HFF-Myc (cell line): ENCODE data around the gene TBCD.

Experiments
- DNase-seq: peaks from one replicate; pipeline ENCODE4 v3.0.0-alpha.2; 2011; ENCODE audit warnings: low read depth; ENCODE audit errors: extremely low read depth
- H3K4me3 ChIP-seq: replicated peaks from 2 replicates; pipeline ENCODE4 v1.5.1; 2011; ENCODE audit warnings: low read depth, mild to moderate bottlenecking, control low read depth, low read length
- TF ChIP-seq, protein P1 (sequence below): IDR thresholded peaks from 2 replicates; pipeline ENCODE4 v1.5.1; 2012; ENCODE audit warnings: mild to moderate bottlenecking, low read depth, low read length, control low read depth; ENCODE audit errors: missing control alignments

TBCD gene

GRCh38 chr17:82751571-82752370, at the start of gene TBCD:
TSS of gene TBCD (plus strand) at chr17:82752065. CDS start at chr17:82752194, 129 bp downstream.
- peak; percentile 56 for DNase-seq
- peak within 1 kb of the TSS; percentile 85 for H3K4me3 ChIP-seq
- TF ChIP-seq, protein P1, sequence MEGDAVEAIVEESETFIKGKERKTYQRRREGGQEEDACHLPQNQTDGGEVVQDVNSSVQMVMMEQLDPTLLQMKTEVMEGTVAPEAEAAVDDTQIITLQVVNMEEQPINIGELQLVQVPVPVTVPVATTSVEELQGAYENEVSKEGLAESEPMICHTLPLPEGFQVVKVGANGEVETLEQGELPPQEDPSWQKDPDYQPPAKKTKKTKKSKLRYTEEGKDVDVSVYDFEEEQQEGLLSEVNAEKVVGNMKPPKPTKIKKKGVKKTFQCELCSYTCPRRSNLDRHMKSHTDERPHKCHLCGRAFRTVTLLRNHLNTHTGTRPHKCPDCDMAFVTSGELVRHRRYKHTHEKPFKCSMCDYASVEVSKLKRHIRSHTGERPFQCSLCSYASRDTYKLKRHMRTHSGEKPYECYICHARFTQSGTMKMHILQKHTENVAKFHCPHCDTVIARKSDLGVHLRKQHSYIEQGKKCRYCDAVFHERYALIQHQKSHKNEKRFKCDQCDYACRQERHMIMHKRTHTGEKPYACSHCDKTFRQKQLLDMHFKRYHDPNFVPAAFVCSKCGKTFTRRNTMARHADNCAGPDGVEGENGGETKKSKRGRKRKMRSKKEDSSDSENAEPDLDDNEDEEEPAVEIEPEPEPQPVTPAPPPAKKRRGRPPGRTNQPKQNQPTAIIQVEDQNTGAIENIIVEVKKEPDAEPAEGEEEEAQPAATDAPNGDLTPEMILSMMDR: no peak

GRCh38 chr17:82702231-82702927, 49.5 kb upstream of the TBCD start:
- TF ChIP-seq, protein P1: no peak
- H3K4me3 ChIP-seq: no peak overlapping the region
- no peak for DNase-seq

DNA sequence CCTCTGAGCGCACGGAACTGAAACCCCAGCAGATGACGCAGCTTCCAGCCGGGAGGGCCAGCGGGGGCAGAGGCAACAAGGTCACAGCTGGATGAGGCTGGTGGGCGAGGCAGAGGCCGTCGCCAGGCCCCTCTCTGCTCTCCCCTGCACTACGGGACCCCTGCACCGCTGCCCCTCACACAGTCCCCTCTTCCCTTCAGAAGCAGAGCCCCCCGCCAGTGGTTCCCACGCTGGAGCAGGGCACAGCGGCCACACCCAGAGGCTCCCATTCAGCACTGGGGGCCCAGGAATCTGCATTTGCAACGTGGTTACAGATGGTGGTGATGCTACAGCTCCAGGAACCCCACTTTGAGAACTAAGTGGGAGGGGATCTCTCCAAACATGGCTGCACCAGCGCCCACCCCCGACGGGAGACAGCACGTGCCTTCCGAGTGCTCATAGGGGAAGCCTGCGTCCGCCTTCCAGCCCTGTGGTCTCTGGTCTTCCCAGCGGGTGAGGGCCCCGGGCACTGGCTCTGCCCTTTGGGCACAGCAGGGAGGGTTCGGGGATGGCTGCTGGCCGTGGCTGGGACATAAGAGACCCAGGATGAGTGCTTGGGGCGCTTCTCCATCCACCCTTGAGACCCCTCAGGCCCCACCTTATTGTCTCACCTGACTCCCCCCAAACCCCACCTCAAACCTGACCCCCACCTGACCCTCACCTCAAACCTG, 48.7 kb upstream of the TBCD start:
- H3K4me3 ChIP-seq: no peak overlapping the region
- TF ChIP-seq, protein P1: no peak
- no peak for DNase-seq

DNA sequence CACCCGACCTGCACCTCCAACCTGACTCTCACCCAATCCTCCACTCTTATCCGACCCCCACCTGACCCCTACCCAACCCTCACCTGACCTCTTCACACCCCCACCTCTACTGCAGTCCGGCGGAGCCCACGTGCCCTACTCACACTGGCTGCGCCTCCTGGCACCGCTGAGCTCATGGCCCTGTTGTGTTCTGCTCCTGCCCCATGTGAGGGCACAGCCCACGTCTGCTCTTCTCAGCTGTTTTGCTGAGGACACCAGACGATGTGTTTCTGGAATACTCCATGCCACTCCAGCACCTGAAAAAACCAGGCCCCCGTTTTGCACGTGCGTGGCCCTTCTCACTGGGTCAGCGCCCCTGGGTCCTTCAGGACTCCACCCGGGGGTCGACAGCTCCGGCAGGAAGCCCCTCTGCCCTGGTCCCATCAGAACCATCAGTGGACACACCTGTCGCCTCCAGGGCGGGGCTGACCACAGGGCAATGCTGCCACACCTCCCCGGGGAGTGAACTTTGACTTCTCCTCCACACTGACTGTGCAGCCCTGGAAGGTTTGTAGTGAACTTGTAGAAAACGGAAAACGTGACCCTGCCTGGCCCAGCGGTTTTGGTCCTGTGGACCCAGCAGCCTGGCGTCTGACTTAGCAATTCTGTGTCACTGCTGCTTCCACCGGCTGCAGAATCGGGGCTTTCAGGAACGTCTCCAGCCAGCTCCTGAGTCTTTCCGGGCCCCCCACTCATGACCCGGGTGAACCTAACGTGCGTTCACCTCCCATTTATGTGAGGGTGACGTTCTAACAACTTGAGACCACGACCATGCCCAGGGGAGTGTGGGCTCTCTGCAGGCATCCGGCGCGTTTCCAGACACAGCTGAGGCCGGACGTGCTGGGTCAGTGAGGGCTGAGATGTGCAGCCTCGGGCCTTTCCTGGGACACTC, 47.7 kb upstream of the TBCD start:
- TF ChIP-seq, protein P1: no peak
- no peak overlapping the region for H3K4me3 ChIP-seq
- DNase-seq: no peak

- TF ChIP-seq, protein P1: no peak
- no peak for DNase-seq
- no peak overlapping the region for H3K4me3 ChIP-seq
Measured at GRCh38 chr17:82704886-82705285, 47.0 kb upstream of the TBCD start.

GRCh38 chr17:82705756-82706155, 46.1 kb upstream of the TBCD start:
- H3K4me3 ChIP-seq: no peak overlapping the region
- DNase-seq: no peak
- TF ChIP-seq, protein P1: no peak
